Measurements from ENCODE around the gene ACTR2. TPM values are rescaled to one million over a fixed set of nuclear protein-coding genes. Genes with fewer than 3 reads are reported as not detected.

Gene ACTR2
- total RNA-seq, 1 experiment from 2014 or later, result 199 TPM

DNA sequence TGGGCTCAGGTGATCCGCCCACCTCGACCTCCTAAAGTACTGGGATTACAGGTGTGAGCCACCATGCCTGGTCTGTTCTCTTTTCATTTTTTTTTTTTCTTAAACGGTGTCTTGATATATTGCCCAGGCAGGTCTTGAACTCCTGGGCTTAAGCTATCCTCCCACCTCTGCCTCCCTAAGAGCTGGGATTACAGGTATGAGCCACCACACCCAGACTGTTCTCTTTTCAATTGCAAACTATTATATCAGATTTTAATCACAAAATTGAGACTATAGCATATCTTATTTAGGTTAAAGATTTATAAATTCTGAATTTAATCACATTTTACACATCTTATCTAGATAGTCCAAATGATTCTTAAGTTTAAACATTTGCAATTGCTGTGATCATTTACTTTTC is 15.5 kb upstream of the ACTR2 start:
- intact Hi-C loops (cut with micrococcal nuclease), result no loop called here
- no peak overlapping the region for H3K4me3 ChIP-seq (replicated peaks in 1 of 2; ENCODE audit: low read depth in 1 of 2, low read length in 2 of 2)
- CTCF ChIA-PET, result interaction anchor here (1.0 kb wide), 1 partner anchor 82 kb away, joined by 3 read pairs; the partner anchor contains the start of gene RAB1A

More for the DNA sequence above, 15.5 kb upstream of the ACTR2 start:
- no peak overlapping the region for H3K27ac ChIP-seq (ENCODE audit: low read depth, low read length)
- no peak overlapping the region for H3K4me2 ChIP-seq (ENCODE audit: low read length)
- TF ChIP-seq ELF1 (IDR thresholded peaks at IDR 0.05; ENCODE audit: borderline replicate concordance, low read depth) (no peak), TCF7L2 (IDR thresholded peaks at IDR 0.05; ENCODE audit: borderline replicate concordance, extremely low read depth, insufficient read depth, insufficient read length) (no peak), RAD21 (IDR thresholded peaks at IDR 0.05; ENCODE audit: low read depth) (no peak), SP1 (IDR thresholded peaks at IDR 0.05; ENCODE audit: low read depth) (no peak), YY1 (IDR thresholded peaks at IDR 0.05; ENCODE audit: extremely low read depth, insufficient replicate concordance, low read depth, low read length) (no peak), SIN3A (IDR thresholded peaks at IDR 0.05; ENCODE audit: low read depth) (no peak), SRF (IDR thresholded peaks at IDR 0.05; ENCODE audit: low read depth) (no peak), POLR2A (IDR thresholded peaks at IDR 0.05; ENCODE audit: borderline replicate concordance, extremely low read depth, insufficient read depth, insufficient read length) (no peak), ZNF274 (IDR thresholded peaks at IDR 0.05; ENCODE audit: low read depth, low read length) (no peak), CBX3 (IDR thresholded peaks at IDR 0.05; ENCODE audit: low read depth) (no peak), FOSL1 (IDR thresholded peaks at IDR 0.05; ENCODE audit: low read depth) (no peak), JUND (IDR thresholded peaks at IDR 0.05) (no peak), EZH2 (IDR thresholded peaks at IDR 0.05) (no peak), POLR2AphosphoS5 (IDR thresholded peaks at IDR 0.05; ENCODE audit: low read depth, low read length) (no peak), EGR1 (IDR thresholded peaks at IDR 0.05; ENCODE audit: low read depth) (no peak), CEBPB (IDR thresholded peaks at IDR 0.05; ENCODE audit: low read depth) (no peak)
- TF ChIP-seq, protein P1, sequence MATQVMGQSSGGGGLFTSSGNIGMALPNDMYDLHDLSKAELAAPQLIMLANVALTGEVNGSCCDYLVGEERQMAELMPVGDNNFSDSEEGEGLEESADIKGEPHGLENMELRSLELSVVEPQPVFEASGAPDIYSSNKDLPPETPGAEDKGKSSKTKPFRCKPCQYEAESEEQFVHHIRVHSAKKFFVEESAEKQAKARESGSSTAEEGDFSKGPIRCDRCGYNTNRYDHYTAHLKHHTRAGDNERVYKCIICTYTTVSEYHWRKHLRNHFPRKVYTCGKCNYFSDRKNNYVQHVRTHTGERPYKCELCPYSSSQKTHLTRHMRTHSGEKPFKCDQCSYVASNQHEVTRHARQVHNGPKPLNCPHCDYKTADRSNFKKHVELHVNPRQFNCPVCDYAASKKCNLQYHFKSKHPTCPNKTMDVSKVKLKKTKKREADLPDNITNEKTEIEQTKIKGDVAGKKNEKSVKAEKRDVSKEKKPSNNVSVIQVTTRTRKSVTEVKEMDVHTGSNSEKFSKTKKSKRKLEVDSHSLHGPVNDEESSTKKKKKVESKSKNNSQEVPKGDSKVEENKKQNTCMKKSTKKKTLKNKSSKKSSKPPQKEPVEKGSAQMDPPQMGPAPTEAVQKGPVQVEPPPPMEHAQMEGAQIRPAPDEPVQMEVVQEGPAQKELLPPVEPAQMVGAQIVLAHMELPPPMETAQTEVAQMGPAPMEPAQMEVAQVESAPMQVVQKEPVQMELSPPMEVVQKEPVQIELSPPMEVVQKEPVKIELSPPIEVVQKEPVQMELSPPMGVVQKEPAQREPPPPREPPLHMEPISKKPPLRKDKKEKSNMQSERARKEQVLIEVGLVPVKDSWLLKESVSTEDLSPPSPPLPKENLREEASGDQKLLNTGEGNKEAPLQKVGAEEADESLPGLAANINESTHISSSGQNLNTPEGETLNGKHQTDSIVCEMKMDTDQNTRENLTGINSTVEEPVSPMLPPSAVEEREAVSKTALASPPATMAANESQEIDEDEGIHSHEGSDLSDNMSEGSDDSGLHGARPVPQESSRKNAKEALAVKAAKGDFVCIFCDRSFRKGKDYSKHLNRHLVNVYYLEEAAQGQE (IDR thresholded peaks at IDR 0.05; ENCODE audit: low read depth), result no peak
- TF ChIP-seq, protein P2, sequence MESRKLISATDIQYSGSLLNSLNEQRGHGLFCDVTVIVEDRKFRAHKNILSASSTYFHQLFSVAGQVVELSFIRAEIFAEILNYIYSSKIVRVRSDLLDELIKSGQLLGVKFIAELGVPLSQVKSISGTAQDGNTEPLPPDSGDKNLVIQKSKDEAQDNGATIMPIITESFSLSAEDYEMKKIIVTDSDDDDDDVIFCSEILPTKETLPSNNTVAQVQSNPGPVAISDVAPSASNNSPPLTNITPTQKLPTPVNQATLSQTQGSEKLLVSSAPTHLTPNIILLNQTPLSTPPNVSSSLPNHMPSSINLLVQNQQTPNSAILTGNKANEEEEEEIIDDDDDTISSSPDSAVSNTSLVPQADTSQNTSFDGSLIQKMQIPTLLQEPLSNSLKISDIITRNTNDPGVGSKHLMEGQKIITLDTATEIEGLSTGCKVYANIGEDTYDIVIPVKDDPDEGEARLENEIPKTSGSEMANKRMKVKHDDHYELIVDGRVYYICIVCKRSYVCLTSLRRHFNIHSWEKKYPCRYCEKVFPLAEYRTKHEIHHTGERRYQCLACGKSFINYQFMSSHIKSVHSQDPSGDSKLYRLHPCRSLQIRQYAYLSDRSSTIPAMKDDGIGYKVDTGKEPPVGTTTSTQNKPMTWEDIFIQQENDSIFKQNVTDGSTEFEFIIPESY (IDR thresholded peaks at IDR 0.05; ENCODE audit: extremely low read depth, insufficient replicate concordance, low read length), result no peak
- TF ChIP-seq, protein P3, sequence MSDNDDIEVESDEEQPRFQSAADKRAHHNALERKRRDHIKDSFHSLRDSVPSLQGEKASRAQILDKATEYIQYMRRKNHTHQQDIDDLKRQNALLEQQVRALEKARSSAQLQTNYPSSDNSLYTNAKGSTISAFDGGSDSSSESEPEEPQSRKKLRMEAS (IDR thresholded peaks at IDR 0.05), result no peak
- TF ChIP-seq, protein P4, sequence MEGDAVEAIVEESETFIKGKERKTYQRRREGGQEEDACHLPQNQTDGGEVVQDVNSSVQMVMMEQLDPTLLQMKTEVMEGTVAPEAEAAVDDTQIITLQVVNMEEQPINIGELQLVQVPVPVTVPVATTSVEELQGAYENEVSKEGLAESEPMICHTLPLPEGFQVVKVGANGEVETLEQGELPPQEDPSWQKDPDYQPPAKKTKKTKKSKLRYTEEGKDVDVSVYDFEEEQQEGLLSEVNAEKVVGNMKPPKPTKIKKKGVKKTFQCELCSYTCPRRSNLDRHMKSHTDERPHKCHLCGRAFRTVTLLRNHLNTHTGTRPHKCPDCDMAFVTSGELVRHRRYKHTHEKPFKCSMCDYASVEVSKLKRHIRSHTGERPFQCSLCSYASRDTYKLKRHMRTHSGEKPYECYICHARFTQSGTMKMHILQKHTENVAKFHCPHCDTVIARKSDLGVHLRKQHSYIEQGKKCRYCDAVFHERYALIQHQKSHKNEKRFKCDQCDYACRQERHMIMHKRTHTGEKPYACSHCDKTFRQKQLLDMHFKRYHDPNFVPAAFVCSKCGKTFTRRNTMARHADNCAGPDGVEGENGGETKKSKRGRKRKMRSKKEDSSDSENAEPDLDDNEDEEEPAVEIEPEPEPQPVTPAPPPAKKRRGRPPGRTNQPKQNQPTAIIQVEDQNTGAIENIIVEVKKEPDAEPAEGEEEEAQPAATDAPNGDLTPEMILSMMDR (IDR thresholded peaks at IDR 0.05 in 2 of 3, conservative IDR thresholded peaks at IDR 0.05 in 1 of 3; ENCODE audit: borderline replicate concordance in 1 of 3, insufficient read depth in 1 of 3, low read depth in 2 of 3, low read length in 2 of 3), result no peak
- no peaks in the 10 kb centered on the region for H3K4me1 ChIP-seq (ENCODE audit: control insufficient read depth in 1 of 2, insufficient read depth in 2 of 2, low read length in 2 of 2)
- H4K20me1 ChIP-seq (ENCODE audit: insufficient read depth), result no peaks in the 10 kb centered on the region
- no peaks in the 10 kb centered on the region for H3K9me3 ChIP-seq (ENCODE audit: control insufficient read depth in 1 of 2, insufficient read depth in 1 of 2, low read depth in 1 of 2, low read length in 2 of 2)
- RAD21 ChIA-PET (ENCODE audit: low non-redundant PET in 1 of 2, low total read pairs in 2 of 2, uncharacterized antibody in 2 of 2, unreplicated experiment in 2 of 2), result no interaction called here
- no peak overlapping the region for H2AFZ ChIP-seq (ENCODE audit: low read depth, low read length, poor library complexity, severe bottlenecking)
- no peak overlapping the region for H3K9ac ChIP-seq (ENCODE audit: low read length)
- BruUV-seq (replicated peaks), result no TSS peak
- POLR2A ChIA-PET, result interaction anchor here (0.9 kb wide), 1 partner anchor 15 kb away, joined by 5 read pairs; the partner anchor contains the start of gene ACTR2
- DNase-seq (ENCODE audit: low read depth, low spot score) (no peak), ATAC-seq (no peak)
- H3K9me2 ChIP-seq (ENCODE audit: insufficient read depth), result no peaks in the 10 kb centered on the region
- no peaks in the 10 kb centered on the region for H3K27me3 ChIP-seq (ENCODE audit: insufficient read depth, low read length)
- H3K36me3 ChIP-seq (ENCODE audit: control insufficient read depth in 1 of 2, insufficient read depth in 2 of 2, low read length in 2 of 2), result no peaks in the 10 kb centered on the region
- H3K79me2 ChIP-seq (ENCODE audit: insufficient read depth, low read length), result no peaks in the 10 kb centered on the region
